GM12878 (cell line): ENCODE data around the gene DAZAP1. TPM values are rescaled to one million over a fixed set of nuclear protein-coding genes. Genes with fewer than 3 reads are reported as not detected.

Source experiments
- ATAC-seq: fragments of 200-7000 bp; cut with Tn5 transposase; 3 replicates; pipeline ENCODE4 v1.9.1; 2020; ENCODE audit warnings: mild to moderate bottlenecking, moderate library complexity
- BruUV-seq: library from RNA; stranded (reverse); fragments of 400-500 nt; replicated peaks from 2 replicates; lab custom pipeline; 2021; lab: Mats Ljungman, UMichigan
- CTCF ChIA-PET: fragments of 300-600 bp; sonication (Branson Sonifier 250); formaldehyde crosslinking; extraction: SDS; loops from one replicate; lab custom pipeline; 2021; ENCODE audit warnings: inconsistent platforms; lab: Yijun Ruan, JAX
- POLR2A ChIA-PET: fragments of 350-600 bp; formaldehyde crosslinking; extraction: SDS; loops from one replicate; lab custom pipeline; 2021; ENCODE audit warnings: inconsistent platforms; lab: Charles Lee
- RAD21 ChIA-PET: fragments of 300-600 bp; sonication (Branson Sonifier 250); formaldehyde crosslinking; loops from one replicate; lab custom pipeline; 2023; ENCODE audit warnings: antibody characterized with exemption; ENCODE audit not compliant: unreplicated experiment; lab: Charles Lee
- SMC1A ChIA-PET: fragments of 300-600 bp; sonication (Branson Sonifier 250); formaldehyde crosslinking; loops from one replicate; lab custom pipeline; 2023; ENCODE audit not compliant: unreplicated experiment, uncharacterized antibody; lab: Charles Lee
- DNase-seq: peaks from one replicate; pipeline ENCODE4 v3.0.0-alpha.2; 2011; ENCODE audit warnings: low read depth, low spot score
- FAIRE-seq: peaks from 3 replicates; lab custom pipeline; 2011; peaks lifted over from hg19 to GRCh38; lab: Jason Lieb, UNC
- H2AFZ ChIP-seq: 2 replicates; pipeline ENCODE4 v1.6.0; 2011; ENCODE audit warnings: low read depth, low read length, control low read depth; ENCODE audit not compliant: control insufficient read depth
- H3K27ac ChIP-seq: 2 replicates; pipeline ENCODE4 v1.5.1; 2011; ENCODE audit warnings: control low read depth; ENCODE audit not compliant: control insufficient read depth, insufficient read depth
- H3K27me3 ChIP-seq, 2 experiments: replicated peaks in 1 of 2; 2 replicates each; pipeline versions ENCODE4 v1.6.0 to v1.6.1; 2011; ENCODE audit warnings: low read length in 1 of 2; ENCODE audit not compliant: control insufficient read depth in 2 of 2, insufficient read depth in 2 of 2
- H3K36me3 ChIP-seq, 2 experiments: 2 replicates each; pipeline ENCODE4 v1.5.1; 2011; ENCODE audit warnings: low read length in 1 of 2; ENCODE audit not compliant: control insufficient read depth in 2 of 2, insufficient read depth in 2 of 2
- H3K4me1 ChIP-seq: 2 replicates; pipeline ENCODE4 v1.6.1; 2011; ENCODE audit warnings: mild to moderate bottlenecking, low read length, moderate library complexity, mixed read lengths; ENCODE audit not compliant: control insufficient read depth, insufficient read depth
- H3K4me2 ChIP-seq: 2 replicates; pipeline ENCODE4 v1.6.0; 2011; ENCODE audit warnings: control low read depth; ENCODE audit not compliant: control insufficient read depth, insufficient read depth
- H3K4me3 ChIP-seq: fragments of 200-600 bp; sonication (generic); 2 replicates; pipeline ENCODE4 v1.5.1; 2016
- H3K79me2 ChIP-seq: 2 replicates; pipeline ENCODE4 v1.6.0; 2011; ENCODE audit warnings: low read length; ENCODE audit not compliant: control insufficient read depth, insufficient read depth
- H3K9ac ChIP-seq: 2 replicates; pipeline ENCODE4 v1.8.0; 2011; ENCODE audit warnings: low read length, control low read depth, mixed read lengths; ENCODE audit not compliant: control insufficient read depth, insufficient read depth
- H3K9me3 ChIP-seq: replicated peaks from 3 replicates; pipeline ENCODE4 v1.5.1; 2011; ENCODE audit warnings: mild to moderate bottlenecking, low read length; ENCODE audit not compliant: control insufficient read depth, insufficient read depth
- H4K20me1 ChIP-seq: 2 replicates; pipeline ENCODE4 v1.6.0; 2011; ENCODE audit not compliant: control insufficient read depth, insufficient read depth
- E4F1 ChIP-seq: fragments of 450-650 bp; IDR thresholded peaks from 2 replicates; pipeline ENCODE4 v1.6.1; 2018; ENCODE audit warnings: borderline replicate concordance, mild to moderate bottlenecking; ENCODE audit not compliant: partially characterized antibody
- SMAD1 ChIP-seq: fragments of 450-650 bp; IDR thresholded peaks from 2 replicates; pipeline ENCODE4 v1.6.1; 2018; ENCODE audit warnings: mild to moderate bottlenecking, low read depth; ENCODE audit not compliant: partially characterized antibody
- SRF ChIP-seq, 2 experiments: IDR thresholded peaks; 2 replicates each; pipeline ENCODE4 v1.6.1; 2011; ENCODE audit warnings: low read depth in 2 of 2, low read length in 2 of 2, mild to moderate bottlenecking in 1 of 2, moderate library complexity in 1 of 2
- WGBS: methylation state at CpG from one replicate; pipeline ENCODE4 v1.1.6; 2016; ENCODE audit warnings: low lambda C conversion rate; ENCODE audit not compliant: insufficient replicate concordance, insufficient coverage; ENCODE audit errors: missing lambda C conversion rate; 5-methylcytosine and 5-hydroxymethylcytosine counted together
- in situ Hi-C: fragments of 300-500 bp; cut with MboI; formaldehyde crosslinking; loops from 9 replicates; pipeline ENCODE4 v1.14.3; 2018; ENCODE audit warnings: mixed read lengths
- intact Hi-C: fragments of 100-400 bp; cut with micrococcal nuclease; formaldehyde crosslinking; loops from one replicate; pipeline ENCODE4 v1.14.2; 2022; ENCODE audit not compliant: unreplicated experiment
- polyA plus RNA-seq, 11 experiments: library from polyadenylated mRNA; depleted of rRNA in 4 of 11; unstranded in 6 of 11; stranded (reverse) in 5 of 11; fragments of >200 nt; fragmentation: Nextera tagmentation in 4 of 11; fragmentation: Illumina TruSeq in 1 of 11; extraction: Ambion mirVana in 4 of 11; extraction: Trizol in 1 of 11; gene quantifications; 1 replicate in 1 of 11; 2 replicates in 10 of 11; pipeline versions ENCODE4 v1.2.1 to v1.2.3, GENCODE V29; 2011 to 2016; ENCODE audit warnings: inconsistent platforms in 2 of 11, missing spikeins in 2 of 11, low read depth in 1 of 11
- total RNA-seq, 4 experiments: library from RNA; depleted of rRNA in 3 of 4; stranded (reverse); fragments of >200 nt in 3 of 4; fragmentation: Illumina TruSeq in 1 of 4; extraction: Trizol in 1 of 4; gene quantifications; 2 replicates each; pipeline versions ENCODE4 v1.2.1 to v1.2.3, GENCODE V29; 2013 to 2021

DAZAP1 gene
- total and polyA plus RNA-seq, 10 of the 15 experiments (the other 5 are each of a cell fraction or from before 2014, with no cell fraction given) = 9.9 to 240 (median 92.3) TPM

GRCh38 chr19:1377965-1378785, 29.2 kb upstream of the DAZAP1 start:
- 86% methylated on average over 30 of the region's 33 CpGs for WGBS
- no peak for ATAC-seq
- FAIRE-seq = no peak
- Histone ChIP-seq H4K20me1 (no peaks in the 10 kb centered on the region), H3K27ac (no peak overlapping the region), H3K36me3 (peaks cover 0 to 3% of the 10 kb centered on the region in 2 experiments; a peak in 2 of 4 replicates), H3K79me2 (no peaks in the 10 kb centered on the region), H3K9ac (no peak overlapping the region), H3K9me3 (no peaks in the 10 kb centered on the region), H3K4me1 (no peaks in the 10 kb centered on the region), H3K4me2 (no peak overlapping the region), H3K4me3 (no peak overlapping the region), H2AFZ (no peak overlapping the region), H3K27me3 (no peaks in the 10 kb centered on the region)
- CTCF ChIA-PET = no interaction called here
- intact Hi-C loops (no loop called here), in situ Hi-C loops (no loop called here)
- no TSS peak for BruUV-seq
- SMC1A ChIA-PET = no interaction called here
- TF ChIP-seq SRF (IDR thresholded peaks at IDR 0.05; ENCODE audit: low read depth in 2 of 2, low read length in 2 of 2) = no peak
- no peak for DNase-seq
- RAD21 ChIA-PET = no interaction called here
- POLR2A ChIA-PET = no interaction called here

- TF ChIP-seq E4F1 (no peak), SMAD1 (no peak)
- Histone ChIP-seq H3K9ac (no peak overlapping the region), H3K36me3 (no peaks in the 10 kb centered on the region; a peak in 1 of 4 replicates), H3K4me1 (no peaks in the 10 kb centered on the region), H4K20me1 (no peaks in the 10 kb centered on the region), H3K27ac (no peak overlapping the region), H3K4me2 (no peak overlapping the region), H3K27me3 (no peaks in the 10 kb centered on the region), H3K9me3 (no peaks in the 10 kb centered on the region), H3K79me2 (peaks cover 6% of the 10 kb centered on the region), H2AFZ (no peak overlapping the region), H3K4me3 (no peak overlapping the region)
- in situ Hi-C loops = no loop called here
- ATAC-seq (no peak), DNase-seq (no peak), FAIRE-seq (no peak)
- ChIA-PET SMC1A (no interaction called here), POLR2A (no interaction called here), CTCF (interaction anchor here (1.2 kb wide), 1 partner anchor 100 kb away, joined by 5 read pairs; no protein-coding TSS in a partner anchor), RAD21 (no interaction called here)
- no TSS peak for BruUV-seq
- WGBS = 61% methylated on average over 24 of the region's 27 CpGs
- intact Hi-C loops = no loop called here
Measured at GRCh38 chr19:1379126-1379905, 28.1 kb upstream of the DAZAP1 start.
